Nephron (organoid): ENCODE data around the gene PRSS12.

ENCODE experiments used
- H3K27ac Mint-ChIP-seq, 3 experiments: 2 replicates each; pipeline ENCODE4 v1.8.0; 2020; ENCODE audit warnings: mixed read lengths in 3 of 3, mild to moderate bottlenecking in 2 of 3, moderate library complexity in 1 of 3
- H3K27me3 Mint-ChIP-seq: 2 replicates; pipeline ENCODE4 v1.8.0; 2021; ENCODE audit warnings: low read depth, mild to moderate bottlenecking, moderate library complexity, mixed read lengths
- H3K36me3 Mint-ChIP-seq: 2 replicates; pipeline ENCODE4 v1.8.0; 2020; ENCODE audit warnings: low read depth, mixed read lengths
- H3K4me1 Mint-ChIP-seq: 2 replicates; pipeline ENCODE4 v1.8.0; 2020; ENCODE audit warnings: mixed read lengths
- H3K4me3 Mint-ChIP-seq, 3 experiments: 2 replicates each; pipeline ENCODE4 v1.8.0; 2020; ENCODE audit warnings: mild to moderate bottlenecking in 3 of 3, mixed read lengths in 3 of 3, moderate library complexity in 2 of 3
- H3K9me3 Mint-ChIP-seq: 2 replicates; pipeline ENCODE4 v1.8.0; 2020; ENCODE audit warnings: mixed read lengths
- TF ChIP-seq, protein P1 (sequence below), 3 experiments: fragments of 200-600 bp; sonication (generic); IDR thresholded peaks; one replicate each; pipeline ENCODE4 v1.5.0; 2021; ENCODE audit warnings: antibody characterized with exemption in 3 of 3; ENCODE audit not compliant: unreplicated experiment in 3 of 3

PRSS12 gene

DNA sequence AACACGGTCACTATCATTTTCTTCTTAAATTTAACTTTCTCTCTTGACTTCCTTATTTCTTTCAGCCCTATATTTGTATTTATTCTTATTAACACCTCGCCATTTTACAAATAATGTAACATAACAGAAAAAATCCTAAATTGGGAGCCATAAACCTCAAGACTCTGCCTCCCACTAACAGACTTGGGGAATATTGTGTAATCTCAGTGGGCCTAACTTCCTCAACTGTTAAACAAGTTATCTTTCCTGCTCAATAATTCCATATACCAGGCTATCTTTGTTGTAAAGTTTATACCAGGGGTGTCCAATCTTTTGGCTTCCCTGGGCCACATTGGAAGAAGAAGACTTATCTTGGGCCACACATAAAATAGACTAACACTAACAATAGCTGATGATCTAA, 26.2 kb downstream of the PRSS12 start:
- TF ChIP-seq, protein P1, sequence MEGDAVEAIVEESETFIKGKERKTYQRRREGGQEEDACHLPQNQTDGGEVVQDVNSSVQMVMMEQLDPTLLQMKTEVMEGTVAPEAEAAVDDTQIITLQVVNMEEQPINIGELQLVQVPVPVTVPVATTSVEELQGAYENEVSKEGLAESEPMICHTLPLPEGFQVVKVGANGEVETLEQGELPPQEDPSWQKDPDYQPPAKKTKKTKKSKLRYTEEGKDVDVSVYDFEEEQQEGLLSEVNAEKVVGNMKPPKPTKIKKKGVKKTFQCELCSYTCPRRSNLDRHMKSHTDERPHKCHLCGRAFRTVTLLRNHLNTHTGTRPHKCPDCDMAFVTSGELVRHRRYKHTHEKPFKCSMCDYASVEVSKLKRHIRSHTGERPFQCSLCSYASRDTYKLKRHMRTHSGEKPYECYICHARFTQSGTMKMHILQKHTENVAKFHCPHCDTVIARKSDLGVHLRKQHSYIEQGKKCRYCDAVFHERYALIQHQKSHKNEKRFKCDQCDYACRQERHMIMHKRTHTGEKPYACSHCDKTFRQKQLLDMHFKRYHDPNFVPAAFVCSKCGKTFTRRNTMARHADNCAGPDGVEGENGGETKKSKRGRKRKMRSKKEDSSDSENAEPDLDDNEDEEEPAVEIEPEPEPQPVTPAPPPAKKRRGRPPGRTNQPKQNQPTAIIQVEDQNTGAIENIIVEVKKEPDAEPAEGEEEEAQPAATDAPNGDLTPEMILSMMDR (IDR thresholded peaks at IDR 0.05; ENCODE audit: unreplicated experiment in 3 of 3): no peak
- Mint-ChIP-seq H3K4me3 (no peak overlapping the region), H3K27ac (peak overlapping the region in 1 of 3 experiments; percentile 42), H3K9me3 (no peaks in the 10 kb centered on the region), H3K36me3 (no peaks in the 10 kb centered on the region), H3K4me1 (peaks cover 23% of the 10 kb centered on the region), H3K27me3 (no peaks in the 10 kb centered on the region)

DNA sequence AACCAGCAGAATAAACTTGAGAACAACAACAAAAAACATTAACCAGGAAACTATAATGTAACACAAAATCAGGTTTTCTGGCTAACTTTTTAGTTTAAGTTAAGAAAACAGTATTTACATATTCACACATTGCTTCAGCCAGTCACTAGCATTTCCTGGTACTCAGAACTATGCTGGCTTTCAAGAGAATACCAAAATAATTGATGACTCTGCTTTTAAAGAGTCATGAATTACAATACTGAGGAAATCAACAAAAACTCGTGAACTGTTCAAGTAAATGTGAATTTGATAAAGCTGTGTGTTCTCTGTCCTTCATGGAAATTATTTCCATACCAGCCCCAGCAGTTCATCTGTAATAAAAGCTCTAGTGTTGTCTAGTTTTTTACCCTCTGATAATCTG, 27.4 kb downstream of the PRSS12 start:
- TF ChIP-seq, protein P1 (IDR thresholded peaks at IDR 0.05; ENCODE audit: unreplicated experiment in 3 of 3): no peak
- Mint-ChIP-seq H3K27me3 (no peaks in the 10 kb centered on the region), H3K4me3 (no peak overlapping the region), H3K9me3 (no peaks in the 10 kb centered on the region), H3K4me1 (peaks cover 23% of the 10 kb centered on the region), H3K27ac (peak overlapping the region; percentile 9 to 56 (median 39)), H3K36me3 (no peaks in the 10 kb centered on the region)

DNA sequence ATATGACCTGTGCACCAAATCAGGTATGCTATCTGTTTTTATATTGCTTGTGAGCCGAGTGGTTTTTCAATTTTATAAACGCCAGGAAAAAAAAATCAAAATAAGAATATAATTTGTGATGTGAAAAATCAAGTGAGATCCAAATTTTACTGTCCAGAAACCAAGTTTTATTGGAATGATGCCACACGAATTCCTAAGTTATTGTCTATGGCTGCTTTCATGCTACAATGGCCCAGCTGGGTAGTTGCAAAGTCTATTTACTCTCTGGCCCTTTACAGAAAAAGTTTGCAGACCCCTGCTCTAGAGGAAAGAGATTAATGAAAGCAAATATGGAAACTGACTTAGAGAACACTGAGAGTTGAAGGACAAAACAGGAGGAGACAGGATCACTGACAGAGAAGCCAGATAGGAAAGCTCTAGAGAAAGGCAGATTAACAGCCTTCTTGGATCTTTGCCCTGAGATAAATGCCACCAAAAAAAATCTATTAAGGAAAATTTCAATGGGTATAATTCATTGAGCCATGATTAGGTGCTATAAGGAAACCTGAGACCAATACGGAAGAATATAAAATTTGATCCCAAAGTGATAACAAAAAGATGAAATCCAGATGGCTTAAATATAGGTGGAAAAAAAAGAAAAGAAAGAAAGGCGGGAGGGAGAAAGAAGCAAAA, 29.8 kb downstream of the PRSS12 start:
- H3K9me3 Mint-ChIP-seq: no peaks in the 10 kb centered on the region
- H3K27ac Mint-ChIP-seq: peak overlapping the region; percentile 58 to 71 (median 61)
- H3K4me1 Mint-ChIP-seq: peaks cover 20% of the 10 kb centered on the region
- no peaks in the 10 kb centered on the region for H3K27me3 Mint-ChIP-seq
- TF ChIP-seq, protein P1 (IDR thresholded peaks at IDR 0.05; ENCODE audit: unreplicated experiment in 3 of 3): no peak
- no peak overlapping the region for H3K4me3 Mint-ChIP-seq
- H3K36me3 Mint-ChIP-seq: no peaks in the 10 kb centered on the region

DNA sequence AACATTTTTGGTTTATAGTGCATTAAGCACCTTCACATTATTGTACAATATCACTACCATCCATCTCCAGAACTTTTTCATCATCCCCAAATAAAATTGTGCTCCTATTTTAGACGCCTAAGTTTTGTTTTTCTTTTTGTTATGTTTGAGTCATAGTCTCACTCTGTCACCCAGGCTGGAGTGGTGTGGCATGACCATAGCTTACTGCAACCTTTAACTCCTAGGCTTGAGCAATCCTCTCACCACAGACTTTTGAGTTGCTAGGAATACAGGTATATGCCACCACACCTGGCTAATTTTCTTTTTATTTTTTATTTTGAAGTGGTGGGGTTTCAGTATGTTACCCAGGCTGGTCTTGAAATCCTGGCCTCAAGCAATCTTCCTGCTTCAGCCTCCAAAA, 33.9 kb downstream of the PRSS12 start:
- TF ChIP-seq, protein P1 (IDR thresholded peaks at IDR 0.05; ENCODE audit: unreplicated experiment in 3 of 3): no peak
- Mint-ChIP-seq H3K27me3 (no peaks in the 10 kb centered on the region), H3K9me3 (no peaks in the 10 kb centered on the region), H3K4me1 (peaks cover 9% of the 10 kb centered on the region), H3K27ac (no peak overlapping the region), H3K4me3 (no peak overlapping the region), H3K36me3 (no peaks in the 10 kb centered on the region)

DNA sequence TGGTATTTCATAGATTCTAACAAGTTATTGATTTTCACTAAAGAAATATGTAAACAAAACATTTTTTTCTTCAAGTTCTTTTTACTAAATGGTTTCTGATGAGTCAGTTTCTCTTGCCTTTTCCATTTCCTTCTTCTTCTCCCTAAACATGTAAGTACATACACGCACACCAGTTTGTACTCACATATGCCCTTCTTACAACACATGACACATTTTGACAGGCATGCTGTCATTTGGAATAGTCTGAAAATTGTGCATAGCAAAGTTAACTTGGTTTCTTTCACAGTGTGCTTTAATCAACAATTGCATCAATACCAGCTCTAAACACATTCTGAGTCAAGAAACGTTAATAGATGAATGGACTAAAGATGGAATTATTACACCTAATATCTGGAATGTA, 35.1 kb downstream of the PRSS12 start:
- peaks cover under 1% of the 10 kb centered on the region for H3K4me1 Mint-ChIP-seq
- H3K27ac Mint-ChIP-seq: no peak overlapping the region
- no peaks in the 10 kb centered on the region for H3K9me3 Mint-ChIP-seq
- H3K4me3 Mint-ChIP-seq: no peak overlapping the region
- H3K27me3 Mint-ChIP-seq: no peaks in the 10 kb centered on the region
- no peaks in the 10 kb centered on the region for H3K36me3 Mint-ChIP-seq
- TF ChIP-seq, protein P1 (IDR thresholded peaks at IDR 0.05; ENCODE audit: unreplicated experiment in 3 of 3): no peak

DNA sequence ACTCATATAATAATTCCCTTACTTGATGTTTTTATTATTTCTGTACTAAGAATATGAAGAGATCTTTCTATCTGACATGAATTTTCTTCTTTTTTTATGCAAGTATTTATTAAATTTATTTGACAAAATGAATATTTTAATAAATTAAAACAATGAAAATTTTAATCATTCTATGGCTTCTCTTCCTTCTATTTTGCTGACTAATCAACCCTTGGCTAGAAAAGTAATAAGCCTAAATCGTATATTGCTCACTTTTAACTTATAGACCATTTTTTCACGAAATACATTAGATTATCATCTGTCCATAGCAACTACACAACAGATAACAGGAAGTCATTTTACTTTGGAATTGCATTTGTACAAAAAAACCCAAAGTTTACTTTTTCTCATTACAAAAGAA, 38.6 kb downstream of the PRSS12 start:
- Mint-ChIP-seq H3K27ac (no peak overlapping the region), H3K27me3 (no peaks in the 10 kb centered on the region)

More for the DNA sequence above, 38.6 kb downstream of the PRSS12 start:
- H3K4me3 Mint-ChIP-seq: no peak overlapping the region
- H3K4me1 Mint-ChIP-seq: no peaks in the 10 kb centered on the region
- no peaks in the 10 kb centered on the region for H3K9me3 Mint-ChIP-seq
- no peaks in the 10 kb centered on the region for H3K36me3 Mint-ChIP-seq
- TF ChIP-seq, protein P1 (IDR thresholded peaks at IDR 0.05; ENCODE audit: unreplicated experiment in 3 of 3): no peak
